Measurements from ENCODE around the gene C2orf68. TPM values are rescaled to one million over a fixed set of nuclear protein-coding genes. Genes with fewer than 3 reads are reported as not detected.
"Not testable (repeated sequence)": the region's sequence is repeated elsewhere in the genome, so short reads cannot be mapped to it uniquely, and the experiment has no call there.

C2orf68 gene
- total RNA-seq, 1 experiment from 2014 or later: 23.7 TPM

- no peak overlapping the region for H3K4me3 ChIP-seq (ENCODE audit: low read depth in 2 of 2, low read length in 2 of 2)
- DNase-seq (ENCODE audit: low read depth, low spot score) (no peak), ATAC-seq (no peak)
- H3K9me3 ChIP-seq (ENCODE audit: control insufficient read depth, insufficient read depth, low read depth, low read length): no peaks in the 10 kb centered on the region
- in situ Hi-C loops (cut with HindIII; ENCODE audit: low pct_unique_long_range_greater_than_20kb, low sequenced_read_pairs): no loop called here
- H3K27ac ChIP-seq (ENCODE audit: low read length): no peak overlapping the region
- TF ChIP-seq, protein P1, sequence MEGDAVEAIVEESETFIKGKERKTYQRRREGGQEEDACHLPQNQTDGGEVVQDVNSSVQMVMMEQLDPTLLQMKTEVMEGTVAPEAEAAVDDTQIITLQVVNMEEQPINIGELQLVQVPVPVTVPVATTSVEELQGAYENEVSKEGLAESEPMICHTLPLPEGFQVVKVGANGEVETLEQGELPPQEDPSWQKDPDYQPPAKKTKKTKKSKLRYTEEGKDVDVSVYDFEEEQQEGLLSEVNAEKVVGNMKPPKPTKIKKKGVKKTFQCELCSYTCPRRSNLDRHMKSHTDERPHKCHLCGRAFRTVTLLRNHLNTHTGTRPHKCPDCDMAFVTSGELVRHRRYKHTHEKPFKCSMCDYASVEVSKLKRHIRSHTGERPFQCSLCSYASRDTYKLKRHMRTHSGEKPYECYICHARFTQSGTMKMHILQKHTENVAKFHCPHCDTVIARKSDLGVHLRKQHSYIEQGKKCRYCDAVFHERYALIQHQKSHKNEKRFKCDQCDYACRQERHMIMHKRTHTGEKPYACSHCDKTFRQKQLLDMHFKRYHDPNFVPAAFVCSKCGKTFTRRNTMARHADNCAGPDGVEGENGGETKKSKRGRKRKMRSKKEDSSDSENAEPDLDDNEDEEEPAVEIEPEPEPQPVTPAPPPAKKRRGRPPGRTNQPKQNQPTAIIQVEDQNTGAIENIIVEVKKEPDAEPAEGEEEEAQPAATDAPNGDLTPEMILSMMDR (IDR thresholded peaks at IDR 0.05): no peak
- TF ChIP-seq SIN3A (IDR thresholded peaks at IDR 0.05; ENCODE audit: borderline replicate concordance, insufficient read depth, low read depth, low read length) (no peak), REST (IDR thresholded peaks at IDR 0.05; ENCODE audit: insufficient read depth in 1 of 2, low read depth in 2 of 2, low read length in 1 of 2) (no peak), POLR2AphosphoS5 (IDR thresholded peaks at IDR 0.05; ENCODE audit: low read depth, low read length) (no peak), TCF7L2 (IDR thresholded peaks at IDR 0.05; ENCODE audit: low read depth, low read length) (no peak)
- H3K27me3 ChIP-seq (ENCODE audit: control insufficient read depth, insufficient read depth, low read length): no peaks in the 10 kb centered on the region
- ChIA-PET CTCF (interaction anchor here (1.0 kb wide), 1 partner anchor 18 kb away, joined by 3 read pairs; no protein-coding TSS in a partner anchor), POLR2A (interaction anchor here (0.6 kb wide), 1 partner anchor 87 kb away, joined by 5 read pairs; no protein-coding TSS in a partner anchor)
- BruUV-seq (replicated peaks): no TSS peak
- intact Hi-C loops (cut with micrococcal nuclease; ENCODE audit: unreplicated experiment): no loop called here
- H3K4me1 ChIP-seq (ENCODE audit: control insufficient read depth, insufficient read depth, low read length): peaks cover 7% of the 10 kb centered on the region
- H3K36me3 ChIP-seq (ENCODE audit: control insufficient read depth, insufficient read depth, low read length): peaks cover 31% of the 10 kb centered on the region
Observed at GRCh38 chr2:85619617-85620016, 7.8 kb upstream of the C2orf68 start.

DNA sequence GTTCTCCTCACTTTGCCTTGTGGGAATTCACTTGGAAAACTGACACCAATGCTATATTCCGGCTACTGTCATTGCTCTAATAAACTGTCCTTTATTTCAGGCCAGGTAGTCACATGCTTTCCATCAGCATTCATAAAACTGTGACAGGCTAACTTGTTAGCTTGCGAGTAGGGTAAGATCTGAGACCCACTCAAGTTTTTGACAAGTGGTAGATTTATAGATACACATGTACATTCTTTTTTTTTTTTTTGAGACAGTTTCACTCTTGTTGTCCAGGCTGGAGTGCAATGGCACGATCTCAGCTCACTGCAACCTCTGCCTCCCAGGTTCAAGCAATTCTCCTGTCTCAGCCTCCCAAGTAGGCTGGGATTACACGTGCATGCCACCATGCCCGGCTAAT is 5.9 kb upstream of the C2orf68 start:
- DNase-seq (ENCODE audit: low read depth, low spot score); H3K9me3 ChIP-seq (ENCODE audit: control insufficient read depth, insufficient read depth, low read depth, low read length); intact Hi-C loops (cut with micrococcal nuclease; ENCODE audit: unreplicated experiment); in situ Hi-C loops (cut with HindIII; ENCODE audit: low pct_unique_long_range_greater_than_20kb, low sequenced_read_pairs); ATAC-seq; BruUV-seq (replicated peaks); H3K27me3 ChIP-seq (ENCODE audit: control insufficient read depth, insufficient read depth, low read length); H3K4me1 ChIP-seq (ENCODE audit: control insufficient read depth, insufficient read depth, low read length): not testable (repeated sequence)
- H3K4me3 ChIP-seq (ENCODE audit: low read depth in 2 of 2, low read length in 2 of 2): peak overlapping the region; percentile 75 to 78
- peaks cover 18% of the 10 kb centered on the region; the same call in 1 of the 2 replicates for H3K36me3 ChIP-seq (ENCODE audit: control insufficient read depth, insufficient read depth, low read length)
- CTCF ChIA-PET: interaction anchor here (0.6 kb wide), 1 partner anchor 101 kb away, joined by 3 read pairs; no protein-coding TSS in a partner anchor
- peak overlapping the region; percentile 75 for H3K27ac ChIP-seq (ENCODE audit: low read length)
- POLR2A ChIA-PET: interaction anchor here (0.5 kb wide), 1 partner anchor 235 kb away, joined by 4 read pairs; no protein-coding TSS in a partner anchor

GRCh38 chr2:85615413-85615728 is 3.5 kb upstream of the C2orf68 start:
- intact Hi-C loops (cut with micrococcal nuclease; ENCODE audit: unreplicated experiment): no loop called here
- BruUV-seq (replicated peaks): no TSS peak

More at GRCh38 chr2:85615413-85615728, 3.5 kb upstream of the C2orf68 start:
- ChIA-PET POLR2A (no interaction called here), CTCF (interaction anchor here (0.7 kb wide), 1 partner anchor 307 kb away, joined by 8 read pairs; no protein-coding TSS in a partner anchor)
- Histone ChIP-seq H3K4me1 (ENCODE audit: control insufficient read depth, insufficient read depth, low read length) (peaks cover 7% of the 10 kb centered on the region), H3K4me3 (ENCODE audit: low read depth in 2 of 2, low read length in 2 of 2) (peak overlapping the region in 1 of 2 experiments; percentile 78; a peak in 3 of 4 replicates), H3K36me3 (ENCODE audit: control insufficient read depth, insufficient read depth, low read length) (peaks cover 7% of the 10 kb centered on the region), H3K9me3 (ENCODE audit: control insufficient read depth, insufficient read depth, low read depth, low read length) (no peaks in the 10 kb centered on the region), H3K27me3 (ENCODE audit: control insufficient read depth, insufficient read depth, low read length) (no peaks in the 10 kb centered on the region), H3K27ac (ENCODE audit: low read length) (peak overlapping the region; percentile 75)
- in situ Hi-C loops (cut with HindIII; ENCODE audit: low pct_unique_long_range_greater_than_20kb, low sequenced_read_pairs): no loop called here
- TF ChIP-seq SIN3A (IDR thresholded peaks at IDR 0.05; ENCODE audit: borderline replicate concordance, insufficient read depth, low read depth, low read length) (no peak), TCF7L2 (IDR thresholded peaks at IDR 0.05; ENCODE audit: low read depth, low read length) (no peak), REST (IDR thresholded peaks at IDR 0.05; ENCODE audit: insufficient read depth in 1 of 2, low read depth in 2 of 2, low read length in 1 of 2) (no peak), POLR2AphosphoS5 (IDR thresholded peaks at IDR 0.05; ENCODE audit: low read depth, low read length) (no peak)
- TF ChIP-seq, protein P1 (IDR thresholded peaks at IDR 0.05): no peak
- ATAC-seq (no peak), DNase-seq (ENCODE audit: low read depth, low spot score) (no peak)

All from Panc1 (cell line).